HG02885 (cell line): ENCODE measurements around the gene KCNIP4.

Source experiments
- ATAC-seq: cut with Tn5 transposase; IDR thresholded peaks from one replicate; pipeline ENCODE4 v1.9.1; 2021; ENCODE audit warnings: mild to moderate bottlenecking; ENCODE audit not compliant: unreplicated experiment, poor library complexity

KCNIP4 gene

DNA sequence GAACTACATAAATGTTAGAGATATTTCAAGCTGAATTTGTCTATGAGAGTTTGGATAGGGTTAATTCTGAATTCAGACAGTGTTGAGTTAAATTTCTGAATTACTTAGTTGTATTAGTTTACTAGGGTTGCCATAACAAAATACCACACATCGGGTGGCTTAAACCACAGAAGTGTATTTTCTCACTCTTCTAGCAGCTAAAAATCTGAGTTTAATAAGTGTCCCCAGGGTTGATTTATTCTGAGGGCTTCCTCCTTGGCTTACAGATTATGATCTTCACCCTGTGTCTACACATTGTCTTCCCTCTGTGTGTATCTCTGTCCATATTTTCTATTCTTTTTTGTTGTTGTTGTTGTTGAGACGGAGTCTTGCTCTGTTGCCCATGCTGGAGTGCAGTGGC lies 929.8 kb downstream of the KCNIP4 start:
- no peak for ATAC-seq

DNA sequence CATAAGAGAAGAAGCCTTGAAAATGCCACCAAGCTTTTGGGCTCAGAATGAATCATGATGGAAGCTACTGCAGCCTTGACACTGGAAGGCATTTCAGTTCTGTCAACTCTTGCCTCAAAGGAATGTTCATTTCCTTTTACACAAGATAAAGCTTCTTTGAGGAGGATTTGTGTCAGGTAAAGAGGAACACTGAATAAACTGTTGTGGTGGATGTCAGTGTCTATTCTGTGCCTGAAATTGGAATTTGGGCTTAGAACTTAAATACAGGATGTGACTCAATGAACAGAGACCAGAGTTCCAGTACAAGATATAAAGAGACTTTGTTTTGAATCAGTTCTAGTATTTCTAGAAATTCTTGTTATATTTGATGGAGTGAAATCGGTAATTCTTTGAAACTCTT lies 935.1 kb downstream of the KCNIP4 start:
- no peak for ATAC-seq

DNA sequence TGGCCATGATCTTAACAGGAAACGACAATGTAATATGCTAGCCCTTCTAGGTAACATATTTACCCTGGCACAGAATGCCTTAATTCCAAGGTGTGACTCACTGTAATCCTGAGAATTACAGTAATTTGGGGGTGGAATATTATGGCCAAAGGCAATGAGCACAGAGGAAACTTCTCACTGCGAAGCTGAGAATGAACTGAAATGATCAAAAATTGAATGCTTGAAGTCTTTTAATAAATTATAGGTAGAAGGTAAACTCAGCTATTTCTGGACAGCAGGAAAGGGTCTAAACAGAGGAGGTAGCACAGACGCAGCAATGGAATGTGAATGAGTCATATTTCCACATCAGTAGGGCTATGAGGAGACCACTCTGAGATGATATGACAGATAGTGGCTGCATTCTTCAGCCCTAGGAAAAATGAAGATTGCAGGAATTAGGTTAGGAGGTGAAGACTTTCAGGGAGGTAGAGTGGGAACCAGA lies 935.7 kb downstream of the KCNIP4 start:
- no peak for ATAC-seq

DNA sequence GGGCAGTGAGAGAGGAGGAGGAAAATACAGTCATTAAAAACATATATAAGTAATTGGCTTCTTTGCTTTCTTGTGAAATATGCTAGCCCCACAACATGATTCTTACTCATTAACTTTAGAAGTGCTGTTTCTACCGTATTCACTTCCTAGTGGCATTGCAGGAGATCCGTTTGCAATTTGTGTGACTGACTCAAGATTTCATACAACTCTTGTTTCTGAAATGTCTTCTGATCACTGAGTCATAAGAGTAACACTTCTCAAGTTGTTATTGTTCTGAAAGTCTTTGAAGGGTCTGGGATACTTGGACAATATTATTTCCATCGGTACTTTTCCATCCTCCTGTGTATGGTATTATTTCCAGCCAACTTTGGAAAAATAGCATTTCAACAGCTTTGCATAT lies 937.5 kb downstream of the KCNIP4 start:
- no peak for ATAC-seq

DNA sequence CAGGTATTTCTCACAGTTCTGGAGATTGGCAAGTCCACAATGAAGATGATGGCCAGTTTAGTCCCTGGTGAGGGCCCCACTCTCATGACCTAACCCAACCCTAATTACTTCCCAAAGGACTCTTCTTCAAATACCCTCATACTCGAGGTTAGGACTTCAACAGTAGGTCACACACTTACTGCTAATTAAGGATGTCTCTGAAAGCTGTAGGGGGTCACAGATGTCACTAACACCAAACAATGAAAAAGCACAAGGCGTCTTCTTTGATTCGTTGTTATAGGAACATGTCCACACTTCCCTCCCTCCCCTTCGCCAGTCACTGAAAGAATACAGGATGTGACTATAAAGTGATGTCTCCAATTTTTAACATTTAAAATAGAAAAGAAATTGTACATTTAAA lies 938.6 kb downstream of the KCNIP4 start:
- ATAC-seq = no peak

DNA sequence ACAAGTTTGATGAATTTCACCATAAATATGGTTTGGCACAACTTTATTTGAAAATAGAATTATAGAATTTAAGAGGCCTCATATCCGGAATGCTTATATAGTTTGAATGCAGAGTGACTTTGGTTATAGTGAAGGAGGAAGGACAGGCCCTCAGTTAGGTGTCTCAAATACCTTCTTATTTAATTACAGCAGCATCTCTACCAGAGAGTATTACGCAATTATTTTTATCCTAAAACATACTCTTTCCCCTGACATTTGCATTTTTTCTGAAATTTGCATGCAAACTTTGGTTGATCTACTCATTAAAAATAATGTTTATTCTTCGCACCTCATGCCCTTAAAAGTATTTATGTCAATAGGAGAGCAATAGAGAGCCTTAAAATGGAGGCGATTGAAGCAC lies 942.9 kb downstream of the KCNIP4 start:
- ATAC-seq = no peak

DNA sequence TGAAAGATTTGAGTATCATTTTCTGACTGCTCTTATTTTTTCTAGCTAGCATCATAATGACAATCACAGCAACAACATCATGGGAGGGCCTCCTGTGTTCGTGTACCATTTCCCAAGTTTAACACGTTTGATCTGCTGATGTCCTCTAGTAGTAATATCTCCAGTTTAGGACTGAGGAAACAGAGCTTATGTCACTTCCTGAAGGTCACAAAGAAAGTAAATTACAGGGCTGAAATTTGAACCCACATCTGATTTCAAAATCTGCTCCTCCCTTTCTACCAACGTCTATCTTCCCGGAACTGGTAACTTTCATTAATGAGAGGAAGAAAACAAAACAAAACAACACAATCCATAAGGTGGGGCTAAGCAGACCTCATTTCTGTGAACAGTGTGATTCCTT lies 945.6 kb downstream of the KCNIP4 start:
- no peak for ATAC-seq

DNA sequence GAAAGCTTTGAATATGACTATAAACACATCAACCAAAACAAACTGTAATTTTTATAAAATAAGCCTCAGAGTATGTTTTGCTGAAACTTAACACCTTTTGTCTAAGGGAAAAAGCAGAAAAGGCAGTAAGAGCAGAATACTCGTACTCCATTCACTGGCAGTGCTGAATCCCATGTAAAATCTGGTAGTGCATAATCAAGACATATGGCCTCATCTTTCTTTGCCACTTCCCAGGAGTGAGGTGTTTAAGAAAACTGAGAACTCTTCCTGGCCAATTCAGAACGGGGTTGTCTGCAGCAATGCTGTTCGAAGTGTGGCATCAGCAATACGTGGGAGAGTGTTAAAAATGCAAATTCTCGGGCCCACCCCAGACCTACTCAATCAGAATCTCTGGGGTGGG lies 946.3 kb downstream of the KCNIP4 start:
- ATAC-seq = no peak

DNA sequence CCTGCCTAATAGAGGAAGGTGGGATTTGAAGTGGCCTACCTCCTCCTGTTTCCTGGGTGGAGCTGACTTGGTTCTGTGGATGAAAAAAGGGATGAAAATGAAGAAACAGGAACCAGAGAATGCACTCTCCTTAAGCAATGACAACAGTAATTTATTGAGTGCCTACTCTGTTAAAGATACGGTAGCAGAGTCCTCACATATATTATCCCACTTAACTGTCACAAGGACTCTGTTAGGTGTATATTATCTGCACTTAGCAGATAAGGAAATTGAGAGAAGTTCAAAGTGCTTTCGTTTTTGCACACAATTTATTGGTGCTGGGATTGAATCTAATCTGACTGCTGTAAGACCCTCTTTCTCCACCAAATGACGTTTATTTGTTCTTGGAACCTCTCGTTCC lies 947.1 kb downstream of the KCNIP4 start:
- ATAC-seq = no peak

DNA sequence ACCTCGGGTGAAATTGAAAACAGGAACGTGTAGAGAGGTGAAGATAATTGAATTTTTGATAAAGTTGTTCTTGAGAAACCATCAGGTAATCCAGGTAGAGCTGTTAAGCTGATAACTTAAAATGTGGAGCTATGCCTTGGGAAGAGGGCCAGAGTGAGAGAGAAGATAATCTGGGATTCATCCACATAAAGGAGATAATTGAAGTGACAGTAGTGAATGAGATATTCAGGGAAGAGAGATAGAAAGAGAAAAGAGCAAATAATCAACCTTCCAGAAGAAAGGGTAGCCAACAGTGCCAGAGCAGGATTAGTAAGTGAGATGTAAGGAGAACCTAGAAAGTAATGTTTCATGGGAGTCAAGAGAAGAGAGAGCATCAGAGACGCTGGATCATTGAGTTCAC lies 950.7 kb downstream of the KCNIP4 start:
- no peak for ATAC-seq

DNA sequence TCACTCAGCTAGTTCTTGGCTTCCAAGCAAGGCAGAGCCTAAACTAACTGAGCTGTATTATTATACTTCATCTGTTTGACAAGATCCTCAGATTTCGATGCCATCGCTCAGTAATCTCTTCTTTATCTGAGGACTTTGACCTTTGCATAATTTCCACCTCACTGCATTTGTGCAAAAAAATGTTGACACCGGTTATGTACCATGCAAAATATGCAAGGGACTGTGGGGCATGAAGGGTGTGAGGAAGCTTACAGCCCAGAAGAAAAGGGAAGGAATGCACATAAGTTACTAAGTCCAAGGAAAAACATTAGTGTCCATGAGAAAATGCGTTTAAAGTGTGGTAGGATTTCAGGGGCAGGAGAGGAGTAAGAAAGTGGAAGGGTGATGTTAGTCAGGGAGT lies 953.0 kb downstream of the KCNIP4 start:
- no peak for ATAC-seq

DNA sequence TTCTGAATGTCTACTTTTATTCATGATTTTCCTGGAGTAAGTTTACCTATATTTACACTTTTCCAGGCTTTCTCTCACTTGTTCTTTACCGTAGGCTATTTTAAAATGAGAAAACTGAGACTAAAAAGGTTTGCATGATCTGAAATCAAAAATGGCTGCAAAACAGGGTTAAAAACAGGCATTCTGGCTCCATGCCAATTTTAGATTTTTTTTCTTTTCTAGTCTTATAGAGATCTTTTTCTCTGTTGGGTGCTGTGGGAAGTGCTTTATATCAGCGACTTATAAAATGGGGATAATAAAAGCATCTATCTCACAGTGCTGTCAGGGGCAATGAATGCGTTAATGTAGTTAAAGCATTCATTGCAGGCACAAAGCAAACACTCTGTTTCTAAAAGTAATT lies 953.6 kb downstream of the KCNIP4 start:
- no peak for ATAC-seq

DNA sequence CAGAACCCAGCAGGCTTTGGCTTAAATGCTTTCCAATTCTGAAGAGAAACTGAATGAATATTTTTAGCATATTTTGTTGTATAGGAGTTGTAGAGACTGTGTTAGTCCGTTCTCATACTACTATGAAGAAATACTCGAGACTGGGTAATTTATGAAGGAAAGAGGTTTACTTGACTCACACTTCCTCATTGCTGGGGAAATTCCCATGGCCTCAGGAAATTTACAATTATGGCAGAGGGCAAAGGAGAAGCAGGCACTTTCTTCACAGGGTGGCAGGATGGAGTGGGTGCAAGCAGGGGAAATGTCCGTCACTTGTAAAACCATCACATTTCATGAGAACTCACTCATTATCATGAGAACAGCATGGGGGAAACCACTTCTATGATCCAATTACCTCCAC lies 956.6 kb downstream of the KCNIP4 start:
- no peak for ATAC-seq

DNA sequence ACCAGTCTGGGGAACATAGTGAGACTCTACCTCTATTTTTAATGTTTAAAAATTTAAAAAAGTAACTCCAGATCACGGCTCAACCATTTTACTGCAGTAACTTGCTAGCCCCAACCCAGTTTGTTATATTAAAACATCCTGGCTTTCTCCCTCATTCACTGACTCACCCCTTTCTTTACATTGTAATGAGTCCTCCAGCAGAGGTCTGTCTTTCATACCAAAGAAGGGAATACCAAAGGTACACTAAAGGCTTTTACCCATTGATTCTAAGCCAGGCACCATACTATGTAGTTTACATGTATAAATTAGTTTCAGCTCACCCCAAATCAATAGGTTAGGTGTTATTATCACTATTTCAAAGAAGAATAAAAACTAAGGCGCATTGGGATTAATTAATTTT lies 961.4 kb downstream of the KCNIP4 start:
- ATAC-seq = no peak

DNA sequence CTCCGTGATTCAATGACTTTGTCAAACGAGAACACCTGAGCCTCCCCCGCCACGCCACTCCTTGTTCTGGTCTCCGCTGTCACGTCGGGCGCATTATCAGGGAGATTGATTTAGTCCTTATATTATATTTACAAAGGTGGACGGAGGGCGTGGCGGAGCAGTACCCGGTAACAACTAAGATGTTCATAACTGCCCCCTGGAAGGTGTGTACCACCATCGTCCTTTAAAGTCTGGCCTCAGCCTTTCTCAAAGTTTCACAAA lies 964.1 kb downstream of the KCNIP4 start:
- ATAC-seq = no peak

DNA sequence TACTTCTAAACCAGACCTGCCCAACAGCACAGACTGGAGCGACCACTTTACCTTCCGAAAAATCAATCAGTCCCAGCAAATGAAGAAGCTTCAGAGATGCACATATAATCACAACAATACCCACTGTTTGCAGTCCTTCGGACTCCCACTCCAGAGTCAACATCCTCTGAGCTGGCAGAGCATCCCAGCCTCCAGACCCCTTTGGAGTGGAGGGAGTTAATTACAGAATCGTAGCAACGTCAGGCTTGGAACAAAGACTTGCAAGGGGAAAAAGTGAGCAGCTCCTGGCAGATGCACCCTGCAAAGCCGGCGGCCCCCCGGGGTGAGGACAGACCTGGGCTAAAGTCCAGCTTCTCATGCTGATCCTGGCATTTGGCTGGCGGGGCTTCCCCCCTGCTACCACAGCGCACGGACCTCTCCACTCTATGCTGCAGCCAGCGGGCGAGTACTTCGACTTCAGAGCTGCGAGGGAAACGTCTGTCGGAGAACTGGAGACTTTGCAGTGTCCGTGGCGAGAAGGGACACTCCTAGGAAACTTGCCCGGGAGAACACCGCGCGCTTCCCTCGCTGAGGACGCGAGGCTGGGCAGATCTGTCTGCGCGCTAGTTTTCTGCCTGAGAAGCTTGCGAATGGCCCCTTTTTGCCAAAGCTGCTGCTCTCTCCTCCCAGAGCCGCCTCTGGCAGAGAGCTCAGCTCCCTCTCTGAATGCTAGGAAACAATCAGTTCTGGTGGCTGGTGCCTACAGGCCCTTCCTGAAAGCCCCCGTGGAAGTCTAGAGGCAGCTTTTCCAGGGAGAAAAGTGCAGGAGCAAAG lies 964.6 kb downstream of the KCNIP4 start:
- no peak for ATAC-seq

DNA sequence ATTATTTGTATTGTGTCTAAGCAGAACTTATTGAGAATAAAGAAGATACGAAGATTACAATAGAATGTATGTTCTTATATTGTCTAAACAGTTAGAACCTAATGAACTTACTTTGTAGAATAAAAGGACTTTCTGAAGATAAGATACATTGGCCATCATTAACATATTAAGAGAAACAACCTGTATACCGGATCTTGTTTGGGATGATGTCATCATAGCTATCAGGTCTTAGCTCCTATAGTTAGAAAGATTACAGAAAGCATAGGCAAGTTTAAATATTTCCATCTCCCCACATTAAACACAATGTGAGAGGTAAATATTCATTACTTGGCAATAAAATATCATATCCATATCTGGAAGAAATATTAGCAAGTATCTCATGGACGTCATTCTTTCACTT lies 966.0 kb downstream of the KCNIP4 start:
- ATAC-seq = no peak

DNA sequence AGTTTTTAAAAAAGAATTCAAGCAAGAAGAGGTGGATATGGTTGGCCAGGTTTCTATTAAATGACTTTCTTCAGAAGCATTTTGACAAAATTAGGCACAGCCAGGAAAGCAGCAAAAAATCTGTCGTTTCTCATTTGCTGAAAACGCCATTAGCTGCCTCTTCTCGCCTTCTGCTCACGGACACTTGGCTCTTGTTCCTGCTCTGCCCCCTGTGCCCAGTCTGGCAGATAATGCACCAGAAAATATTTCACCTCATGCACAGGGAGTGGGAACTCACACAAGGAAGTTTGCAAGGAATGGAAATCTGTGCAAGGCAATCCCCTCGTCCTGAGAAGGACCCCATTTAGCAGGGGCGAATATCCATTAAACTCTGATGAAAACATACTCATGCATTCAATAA lies 988.3 kb downstream of the KCNIP4 start:
- no peak for ATAC-seq

DNA sequence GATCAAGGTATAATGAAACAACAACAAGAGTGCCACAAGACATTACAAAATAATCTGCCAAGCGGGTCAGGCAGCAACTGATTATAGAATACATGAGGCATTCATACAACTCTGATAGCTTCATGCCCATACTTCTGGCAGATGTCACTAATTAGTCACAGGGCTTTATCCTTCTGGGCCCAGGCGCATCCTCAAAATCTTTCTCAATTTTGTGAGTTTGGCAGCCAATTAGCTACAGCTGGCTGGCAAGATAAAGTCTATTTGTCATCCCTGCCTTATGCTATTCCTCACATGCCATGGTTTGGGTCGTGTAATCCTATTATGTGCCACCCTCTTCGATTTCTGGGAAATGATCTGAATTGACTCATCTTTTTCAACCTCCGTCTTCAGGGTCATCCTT lies 994.0 kb downstream of the KCNIP4 start:
- no peak for ATAC-seq

DNA sequence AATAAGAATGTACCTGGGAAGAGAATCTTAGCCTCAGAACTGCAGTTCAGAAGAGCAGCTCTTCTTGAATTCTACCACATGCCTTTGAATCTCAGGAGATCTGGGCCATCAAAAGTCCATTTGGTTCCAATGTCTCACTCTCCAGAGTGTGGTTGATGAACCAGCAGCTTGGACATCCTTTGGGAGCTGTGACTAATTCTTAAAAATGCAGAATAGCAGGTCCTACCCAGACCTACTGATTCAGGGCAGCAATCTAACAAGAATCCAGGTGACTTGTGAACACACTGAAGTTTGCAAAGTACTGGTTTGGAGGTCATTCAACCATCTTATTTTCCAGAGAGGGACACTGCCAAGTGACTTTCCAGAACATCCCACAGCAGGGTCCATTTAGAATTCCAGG lies 1003.6 kb downstream of the KCNIP4 start:
- ATAC-seq = no peak

DNA sequence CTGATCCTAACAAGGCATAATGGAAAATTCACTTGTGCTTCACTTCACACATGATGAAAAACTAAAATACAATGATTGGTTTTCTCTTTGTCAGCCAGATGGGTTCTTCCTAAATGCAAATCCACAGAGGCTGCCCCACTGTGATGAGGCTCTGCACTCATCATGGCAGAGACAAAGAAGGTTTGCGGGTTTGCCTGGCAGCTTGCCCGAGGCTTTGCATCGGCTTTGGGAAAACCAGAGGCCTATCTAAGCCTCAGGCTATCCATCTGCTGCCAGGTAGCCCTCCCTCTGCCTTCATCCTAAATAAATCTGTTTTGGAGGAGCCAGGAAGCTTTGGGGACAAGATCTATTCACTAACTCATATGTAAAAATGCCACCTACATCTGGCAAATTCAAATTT lies 1004.1 kb downstream of the KCNIP4 start:
- no peak for ATAC-seq

DNA sequence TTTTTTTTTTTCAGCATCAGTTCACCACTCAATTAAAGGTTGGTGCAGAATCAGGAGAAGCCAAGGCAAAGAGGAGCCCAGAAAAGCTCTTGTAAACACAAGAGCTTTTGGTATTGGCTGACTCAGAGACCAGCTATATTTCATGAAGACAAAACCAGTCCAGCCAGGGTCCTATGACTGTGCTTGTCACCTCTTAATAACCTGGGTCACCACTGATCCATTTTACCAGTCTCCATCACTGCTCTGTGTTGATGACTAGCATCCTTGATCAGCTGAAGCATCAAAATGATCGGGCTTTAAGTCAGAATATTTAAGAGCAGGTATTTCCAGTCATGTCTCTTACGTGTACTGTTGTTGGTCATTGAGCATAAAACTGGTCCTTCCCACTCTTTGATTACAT lies 1010.4 kb downstream of the KCNIP4 start:
- ATAC-seq = no peak

DNA sequence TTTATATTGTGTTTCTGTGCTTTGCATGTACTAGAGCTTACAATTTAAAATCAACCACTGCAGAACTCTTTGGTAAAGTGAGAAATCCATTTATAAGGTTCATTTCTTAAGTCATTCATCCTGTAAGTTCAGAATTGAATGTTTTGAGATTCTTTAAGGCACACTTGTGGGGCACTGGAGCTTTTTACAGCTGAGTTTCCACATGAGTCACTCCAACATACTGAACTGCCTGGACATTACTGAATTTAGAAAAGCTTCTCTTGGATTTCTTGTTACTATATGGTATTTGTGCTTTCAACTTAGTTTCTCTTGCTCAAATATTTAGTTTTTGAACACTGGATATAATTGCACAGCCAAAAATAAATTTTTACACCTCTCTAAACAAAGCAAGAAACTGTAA lies 1022.0 kb downstream of the KCNIP4 start:
- ATAC-seq = no peak
